Ishikawa (cell line): ENCODE measurements around the gene HOXA4.

Experiments used
- CEBPB ChIP-seq: IDR thresholded peaks from 2 replicates; pipeline ENCODE4 v1.6.1; 2012
- CREB1 ChIP-seq: IDR thresholded peaks from 2 replicates; pipeline ENCODE4 v1.6.1; 2012; ENCODE audit warnings: low read depth
- EGR1 ChIP-seq: IDR thresholded peaks from 2 replicates; pipeline ENCODE4 v1.6.1; 2012
- EP300 ChIP-seq: IDR thresholded peaks from 2 replicates; pipeline ENCODE4 v1.6.1; 2012; ENCODE audit warnings: borderline replicate concordance
- FOXM1 ChIP-seq: IDR thresholded peaks from 2 replicates; pipeline ENCODE4 v1.6.1; 2012; ENCODE audit warnings: low read depth, borderline replicate concordance
- NFIC ChIP-seq: IDR thresholded peaks from 2 replicates; pipeline ENCODE4 v1.6.1; 2012
- RAD21 ChIP-seq: IDR thresholded peaks from 2 replicates; pipeline ENCODE4 v1.6.1; 2012; ENCODE audit warnings: low read depth
- TAF1 ChIP-seq: IDR thresholded peaks from 2 replicates; pipeline ENCODE4 v1.6.1; 2012; ENCODE audit warnings: low read depth, mild to moderate bottlenecking
- TCF12 ChIP-seq: IDR thresholded peaks from 2 replicates; pipeline ENCODE4 v1.6.1; 2012; ENCODE audit warnings: low read depth
- TEAD4 ChIP-seq: IDR thresholded peaks from 2 replicates; pipeline ENCODE4 v1.6.1; 2012
- YY1 ChIP-seq: IDR thresholded peaks from 2 replicates; pipeline ENCODE4 v1.6.1; 2012; ENCODE audit warnings: low read depth
- ZBTB7A ChIP-seq: IDR thresholded peaks from 2 replicates; pipeline ENCODE4 v1.6.1; 2012; ENCODE audit warnings: low read depth
- TF ChIP-seq, protein P1 (sequence below): IDR thresholded peaks from 2 replicates; pipeline ENCODE4 v1.6.1; 2012
- TF ChIP-seq, protein P2 (sequence below): IDR thresholded peaks from 2 replicates; pipeline ENCODE4 v1.6.1; 2012
- TF ChIP-seq, protein P3 (sequence below): IDR thresholded peaks from 2 replicates; pipeline ENCODE4 v1.6.1; 2012; ENCODE audit warnings: low read depth, mild to moderate bottlenecking

The HOXA4 gene

DNA sequence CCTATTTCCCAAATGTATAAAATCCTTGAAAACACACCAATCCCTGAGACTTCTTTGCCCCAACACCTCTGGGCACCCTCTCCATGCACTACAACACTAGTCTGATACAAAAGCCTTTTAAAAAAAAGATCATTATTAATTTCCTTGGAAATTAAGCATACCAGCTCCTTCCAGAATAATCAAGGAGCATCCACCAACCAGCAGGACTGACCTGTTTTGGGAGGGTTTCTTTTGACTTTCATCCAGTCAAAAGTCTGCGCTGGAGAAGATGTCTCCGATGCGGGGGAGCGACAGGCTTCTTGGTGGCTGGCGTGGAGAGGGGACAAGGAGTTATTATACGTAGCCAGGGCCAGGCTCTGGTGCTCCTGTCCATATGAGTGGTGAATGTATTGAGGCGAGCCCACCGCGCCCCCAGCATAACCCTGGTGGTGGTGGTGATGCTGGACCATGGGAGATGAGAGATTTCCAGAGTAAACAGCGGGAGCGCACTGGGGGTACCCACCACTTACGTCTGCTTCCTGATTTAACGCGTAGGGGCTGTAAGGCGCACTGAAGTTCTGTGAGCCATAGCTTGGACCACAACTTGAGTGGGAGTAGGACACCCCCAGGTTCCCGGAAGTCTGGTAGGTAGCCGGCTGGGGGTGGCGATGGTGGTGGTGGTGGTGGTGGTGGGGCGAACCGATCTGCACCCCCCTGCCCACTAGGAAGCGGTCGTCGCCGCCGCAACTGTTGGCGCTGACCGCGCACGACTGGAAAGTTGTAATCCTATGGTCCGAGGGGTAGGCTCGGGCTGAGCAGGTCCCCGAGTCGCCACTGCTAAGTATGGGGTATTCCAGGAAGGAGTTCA, 35.3 kb downstream of the HOXA4 start:
- TF ChIP-seq EP300 (no peak), YY1 (no peak), CREB1 (no peak), TAF1 (no peak), RAD21 (no peak), CEBPB (no peak), NFIC (no peak), EGR1 (no peak), FOXM1 (no peak), TEAD4 (no peak), TCF12 (no peak), ZBTB7A (no peak)
- TF ChIP-seq, protein P1, sequence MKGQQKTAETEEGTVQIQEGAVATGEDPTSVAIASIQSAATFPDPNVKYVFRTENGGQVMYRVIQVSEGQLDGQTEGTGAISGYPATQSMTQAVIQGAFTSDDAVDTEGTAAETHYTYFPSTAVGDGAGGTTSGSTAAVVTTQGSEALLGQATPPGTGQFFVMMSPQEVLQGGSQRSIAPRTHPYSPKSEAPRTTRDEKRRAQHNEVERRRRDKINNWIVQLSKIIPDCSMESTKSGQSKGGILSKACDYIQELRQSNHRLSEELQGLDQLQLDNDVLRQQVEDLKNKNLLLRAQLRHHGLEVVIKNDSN, result no peak
- TF ChIP-seq, protein P2, sequence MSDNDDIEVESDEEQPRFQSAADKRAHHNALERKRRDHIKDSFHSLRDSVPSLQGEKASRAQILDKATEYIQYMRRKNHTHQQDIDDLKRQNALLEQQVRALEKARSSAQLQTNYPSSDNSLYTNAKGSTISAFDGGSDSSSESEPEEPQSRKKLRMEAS, result no peak
- TF ChIP-seq, protein P3, sequence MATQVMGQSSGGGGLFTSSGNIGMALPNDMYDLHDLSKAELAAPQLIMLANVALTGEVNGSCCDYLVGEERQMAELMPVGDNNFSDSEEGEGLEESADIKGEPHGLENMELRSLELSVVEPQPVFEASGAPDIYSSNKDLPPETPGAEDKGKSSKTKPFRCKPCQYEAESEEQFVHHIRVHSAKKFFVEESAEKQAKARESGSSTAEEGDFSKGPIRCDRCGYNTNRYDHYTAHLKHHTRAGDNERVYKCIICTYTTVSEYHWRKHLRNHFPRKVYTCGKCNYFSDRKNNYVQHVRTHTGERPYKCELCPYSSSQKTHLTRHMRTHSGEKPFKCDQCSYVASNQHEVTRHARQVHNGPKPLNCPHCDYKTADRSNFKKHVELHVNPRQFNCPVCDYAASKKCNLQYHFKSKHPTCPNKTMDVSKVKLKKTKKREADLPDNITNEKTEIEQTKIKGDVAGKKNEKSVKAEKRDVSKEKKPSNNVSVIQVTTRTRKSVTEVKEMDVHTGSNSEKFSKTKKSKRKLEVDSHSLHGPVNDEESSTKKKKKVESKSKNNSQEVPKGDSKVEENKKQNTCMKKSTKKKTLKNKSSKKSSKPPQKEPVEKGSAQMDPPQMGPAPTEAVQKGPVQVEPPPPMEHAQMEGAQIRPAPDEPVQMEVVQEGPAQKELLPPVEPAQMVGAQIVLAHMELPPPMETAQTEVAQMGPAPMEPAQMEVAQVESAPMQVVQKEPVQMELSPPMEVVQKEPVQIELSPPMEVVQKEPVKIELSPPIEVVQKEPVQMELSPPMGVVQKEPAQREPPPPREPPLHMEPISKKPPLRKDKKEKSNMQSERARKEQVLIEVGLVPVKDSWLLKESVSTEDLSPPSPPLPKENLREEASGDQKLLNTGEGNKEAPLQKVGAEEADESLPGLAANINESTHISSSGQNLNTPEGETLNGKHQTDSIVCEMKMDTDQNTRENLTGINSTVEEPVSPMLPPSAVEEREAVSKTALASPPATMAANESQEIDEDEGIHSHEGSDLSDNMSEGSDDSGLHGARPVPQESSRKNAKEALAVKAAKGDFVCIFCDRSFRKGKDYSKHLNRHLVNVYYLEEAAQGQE, result no peak

DNA sequence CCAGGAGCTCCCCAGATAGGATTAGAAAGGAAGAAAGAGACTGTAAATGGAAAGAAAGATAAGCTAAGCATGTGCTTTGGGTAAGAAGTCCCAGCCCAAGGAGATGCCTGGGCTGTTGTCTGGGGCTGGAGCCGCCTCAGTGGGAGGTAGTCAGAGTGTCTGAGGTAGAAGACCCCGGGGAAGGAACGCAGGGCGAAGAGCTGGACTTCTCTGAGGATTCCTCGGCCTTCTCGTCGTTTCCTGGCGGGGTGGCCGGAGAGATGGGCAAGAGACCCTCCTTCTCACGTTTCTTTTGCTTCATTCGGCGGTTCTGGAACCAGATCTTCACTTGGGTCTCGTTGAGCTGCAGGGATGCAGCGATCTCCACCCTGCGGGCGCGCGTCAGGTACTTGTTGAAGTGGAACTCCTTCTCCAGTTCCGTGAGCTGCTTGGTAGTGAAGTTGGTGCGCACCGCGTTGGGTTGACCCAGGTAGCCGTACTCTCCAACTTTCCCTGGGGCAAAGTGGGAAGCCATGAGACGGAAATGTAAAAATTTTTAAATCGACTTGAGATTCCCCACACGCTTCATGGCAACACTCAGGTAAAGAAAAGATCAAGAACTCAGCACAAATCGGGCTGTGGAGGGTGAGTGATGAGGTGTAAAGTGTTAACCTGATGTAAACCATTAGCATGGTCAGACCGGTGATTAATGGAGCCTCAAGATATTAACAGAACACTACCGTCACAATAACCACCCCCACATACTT, 36.1 kb downstream of the HOXA4 start:
- no peak for TF ChIP-seq FOXM1

DNA sequence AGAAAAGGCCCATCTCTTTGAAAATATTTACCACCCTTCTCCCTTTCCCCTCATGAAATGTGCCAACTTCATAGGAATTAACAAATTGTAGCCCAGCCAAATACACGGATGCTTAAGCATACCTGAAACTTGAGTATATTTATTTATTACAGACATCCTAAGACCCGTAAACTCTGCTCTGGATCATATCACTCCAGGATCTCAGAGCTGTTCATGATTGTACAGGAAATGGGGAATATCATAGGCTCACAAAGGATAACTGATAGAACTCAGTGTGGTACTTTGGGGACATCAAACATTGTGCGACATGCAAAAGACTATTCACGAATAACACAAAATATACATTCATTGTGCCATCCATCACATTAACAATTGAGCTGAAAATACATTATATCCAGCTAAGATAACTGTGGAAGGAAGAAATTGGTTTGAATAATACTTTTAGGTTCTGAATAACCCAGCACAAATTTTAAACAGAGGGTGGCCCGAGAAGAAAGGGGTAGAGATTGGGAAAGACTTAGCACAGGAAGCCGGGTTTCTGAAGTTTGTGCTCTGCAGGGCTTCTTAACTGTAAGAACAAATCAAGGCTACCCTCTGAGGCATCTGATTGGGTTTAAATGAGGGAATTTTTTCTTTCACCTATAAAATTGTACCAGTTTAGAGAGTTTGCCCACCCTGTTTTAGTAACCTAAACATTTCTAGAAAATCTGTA, 37.2 kb downstream of the HOXA4 start:
- TF ChIP-seq, protein P2, result no peak
- TF ChIP-seq RAD21, result no peak
- TF ChIP-seq CREB1, result no peak
- TF ChIP-seq EGR1, result no peak
- TF ChIP-seq NFIC, result no peak
- no peak for TF ChIP-seq TEAD4
- TF ChIP-seq FOXM1, result no peak
- no peak for TF ChIP-seq CEBPB
- TF ChIP-seq, protein P3, result no peak
- TF ChIP-seq ZBTB7A, result no peak
- TF ChIP-seq TCF12, result no peak
- TF ChIP-seq EP300, result no peak
- TF ChIP-seq, protein P1, result no peak
- no peak for TF ChIP-seq YY1
- TF ChIP-seq TAF1, result no peak

DNA sequence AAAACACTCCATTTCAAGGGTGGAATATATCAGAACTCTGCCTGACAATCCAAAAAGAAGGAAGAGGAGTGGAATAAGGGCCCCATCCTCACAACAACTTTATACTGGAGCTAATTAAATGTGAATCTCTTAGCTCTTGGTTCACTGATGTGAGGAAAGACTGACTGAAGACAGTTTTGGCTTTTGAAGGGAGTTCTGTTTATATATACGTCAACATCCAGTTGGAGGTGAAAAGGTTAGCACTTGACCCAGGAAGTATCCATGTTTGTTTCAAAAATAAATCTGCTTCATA, 37.8 kb downstream of the HOXA4 start:
- TF ChIP-seq CEBPB, result no peak
- TF ChIP-seq, protein P2, result no peak
- no peak for TF ChIP-seq EP300
- TF ChIP-seq, protein P3, result no peak
- no peak for TF ChIP-seq FOXM1
